Activated naive CD4-positive, alpha-beta T cell treated with anti-CD3 and anti-CD28 coated beads, Interleukin-2, amount 50 U/mL, for 72 hours (primary cell): ENCODE data around the gene NHLRC4. TPM values are rescaled to one million over a fixed set of nuclear protein-coding genes. Genes with fewer than 3 reads are reported as not detected.

ENCODE experiments used
- ATAC-seq, 2 donors: fragments of 150-1000 bp; cut with Tn5 transposase; 2 replicates each; pipeline ENCODE4 v1.10.0; 2021; ENCODE audit warnings: mild to moderate bottlenecking in 2 of 2, moderate library complexity in 2 of 2
- DNase-seq, 2 donors: peaks; one replicate each; pipeline ENCODE4 v3.0.0; 2021 to 2022; ENCODE audit warnings: low spot score in 2 of 2
- H3K27ac Mint-ChIP-seq, 2 donors: one replicate each; pipeline ENCODE4 v1.8.0; 2022; ENCODE audit warnings: mild to moderate bottlenecking in 2 of 2, mixed read lengths in 2 of 2
- H3K36me3 Mint-ChIP-seq, 2 donors: one replicate each; pipeline ENCODE4 v1.8.0; 2022; ENCODE audit warnings: mixed read lengths in 2 of 2
- H3K9me3 Mint-ChIP-seq, 2 donors: one replicate each; pipeline ENCODE4 v1.8.0; 2022; ENCODE audit warnings: mixed read lengths in 2 of 2
- total RNA-seq, 2 donors: library from RNA; stranded (reverse); gene quantifications; one replicate each; pipeline ENCODE4 v1.2.3, GENCODE V29; 2022

NHLRC4 gene
- total RNA-seq, 2 donors from 2014 or later = 0.59 to 1.8 TPM

DNA sequence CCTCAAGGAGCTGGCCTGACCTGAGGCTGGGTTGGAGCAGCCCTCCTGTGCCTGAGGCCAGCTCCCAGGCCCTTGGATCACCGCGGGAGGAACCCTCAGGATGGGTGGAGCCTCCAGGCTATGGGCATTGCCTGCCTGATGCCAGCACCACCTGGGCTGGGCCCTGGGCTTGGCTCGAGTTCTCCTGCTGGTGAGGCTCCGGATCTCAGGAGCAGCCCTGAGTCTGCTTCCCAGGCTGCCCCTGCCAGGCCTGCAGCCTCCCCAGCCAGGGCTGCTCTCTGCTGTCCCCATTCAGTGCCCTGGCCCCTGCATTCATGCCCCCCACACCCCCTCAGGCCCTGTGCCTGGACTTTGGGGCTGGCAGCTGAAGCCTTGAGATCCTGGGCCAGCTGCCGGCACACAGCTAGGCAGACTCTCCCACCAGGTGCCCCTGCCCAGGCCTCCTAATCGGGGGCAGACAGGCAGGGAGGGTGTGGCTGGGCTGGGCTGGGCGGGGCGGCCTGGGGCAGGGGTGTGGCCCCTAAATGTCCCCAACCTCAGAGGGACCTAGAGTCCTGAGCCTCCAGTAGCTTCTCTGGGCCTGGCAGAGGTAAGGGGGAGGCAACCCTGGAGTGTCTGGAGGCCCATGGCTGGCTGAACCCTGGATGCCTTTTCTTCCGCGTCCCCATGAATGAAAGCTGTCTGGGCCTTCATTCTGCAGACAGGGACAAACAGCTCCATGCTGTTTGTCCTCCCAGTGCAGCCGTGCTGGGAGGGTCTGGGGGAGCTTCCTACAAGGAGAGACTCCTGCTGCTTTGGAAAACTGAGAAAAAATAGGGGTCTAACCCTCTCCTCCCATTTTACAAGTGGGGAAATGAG lies 1.8 kb downstream of the NHLRC4 start:
- DNase-seq (no peak), ATAC-seq (no peak)
- Mint-ChIP-seq H3K27ac (peak overlapping the region; percentile 86 to 96), H3K36me3 (no peaks in the 10 kb centered on the region), H3K9me3 (no peaks in the 10 kb centered on the region)

DNA sequence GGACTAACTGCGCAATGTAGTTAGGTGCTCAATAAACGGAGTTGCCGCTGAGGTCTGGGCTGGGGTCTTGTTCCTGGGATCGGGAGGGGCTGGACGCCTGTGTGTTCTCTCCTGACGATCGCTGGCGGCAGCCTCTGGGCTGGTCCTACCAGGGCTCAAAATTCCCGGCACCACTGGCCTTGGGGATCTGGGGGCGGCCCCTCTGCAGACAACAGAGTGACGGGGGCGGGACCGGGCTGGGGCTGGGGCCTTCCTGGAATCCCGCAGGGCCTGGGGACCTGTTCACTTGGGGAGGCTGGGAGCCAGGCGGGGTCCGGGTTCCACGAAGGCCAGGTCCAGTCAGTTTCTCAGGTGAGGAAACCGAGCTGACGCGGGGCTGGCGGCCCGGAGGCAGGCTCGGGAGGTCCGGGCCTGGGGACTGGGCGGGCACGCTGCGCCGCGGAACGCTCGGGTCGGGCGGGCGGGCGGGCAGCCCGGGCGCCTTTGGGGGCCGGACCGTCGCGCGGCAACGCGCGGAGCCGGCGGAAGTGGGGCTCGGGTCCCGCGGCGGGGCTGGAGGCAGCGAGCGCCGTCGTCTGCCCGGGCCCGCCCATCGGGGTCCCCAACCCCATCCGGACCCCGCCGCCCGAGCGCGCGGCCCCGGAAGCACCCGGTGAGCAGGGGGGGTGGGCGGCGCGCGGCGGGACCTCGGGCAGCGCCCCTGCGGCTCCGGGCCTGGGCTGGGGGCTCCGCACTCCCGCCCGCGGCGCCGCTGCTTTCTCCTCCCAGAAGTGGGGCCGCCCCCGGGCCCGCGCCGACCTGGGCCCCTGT lies 2.8 kb downstream of the NHLRC4 start, which contains the start of gene PIGQ:
Gene PIGQ (plus strand): TSS at position 524 of the 810 bp plus-strand sequence. CDS start 4,107 bp downstream, outside the sequence.
- peak within 1 kb of the TSS; percentile 86 to 97 for H3K27ac Mint-ChIP-seq
- no peaks in the 10 kb centered on the region for H3K9me3 Mint-ChIP-seq
- H3K36me3 Mint-ChIP-seq = no peaks in the 10 kb centered on the region
- DNase-seq (peak; percentile 70 to 71), ATAC-seq (peak; percentile 65 to 81)

DNA sequence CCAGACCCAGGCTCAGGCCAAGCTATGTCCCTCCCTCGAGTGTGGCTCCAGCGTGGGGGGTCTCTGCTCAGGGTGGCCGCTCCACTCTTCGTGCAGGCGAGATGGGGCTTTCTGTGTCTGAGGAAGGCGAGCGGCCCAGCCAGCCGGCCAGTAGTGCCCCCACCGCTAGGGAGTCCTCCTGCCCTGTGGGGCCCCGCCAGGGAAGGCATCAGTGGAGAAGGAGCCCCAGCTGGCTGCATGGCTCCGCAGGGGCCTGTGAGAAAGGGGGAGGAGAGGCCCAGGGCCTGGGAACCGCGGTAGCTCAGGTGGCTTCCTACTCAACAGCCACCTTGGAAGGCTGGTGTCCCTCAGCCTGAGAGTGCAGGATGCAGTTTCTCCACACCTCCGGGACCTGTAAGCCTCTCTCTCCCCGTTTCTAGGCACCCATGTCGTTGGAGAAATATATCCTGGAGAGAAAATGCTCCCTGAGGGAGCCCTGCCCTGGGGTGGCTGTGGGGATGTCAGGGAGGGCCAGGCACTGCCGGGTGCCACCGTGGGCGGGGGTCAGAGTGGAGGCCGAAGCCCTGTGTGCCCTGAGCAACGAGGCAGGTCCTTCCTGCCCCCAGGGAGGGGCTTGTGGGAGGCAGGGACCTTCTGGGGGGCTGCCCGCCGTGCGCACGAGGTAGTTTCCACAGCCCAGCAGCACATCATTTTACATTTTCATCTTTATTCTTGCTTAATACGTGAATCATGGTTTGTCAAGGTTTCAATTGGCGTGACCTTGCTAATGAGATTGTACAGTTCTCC lies 6.3 kb downstream of the NHLRC4 start:
- ATAC-seq (no peak), DNase-seq (no peak)
- Mint-ChIP-seq H3K36me3 (no peaks in the 10 kb centered on the region), H3K9me3 (no peaks in the 10 kb centered on the region), H3K27ac (no peak overlapping the region)

DNA sequence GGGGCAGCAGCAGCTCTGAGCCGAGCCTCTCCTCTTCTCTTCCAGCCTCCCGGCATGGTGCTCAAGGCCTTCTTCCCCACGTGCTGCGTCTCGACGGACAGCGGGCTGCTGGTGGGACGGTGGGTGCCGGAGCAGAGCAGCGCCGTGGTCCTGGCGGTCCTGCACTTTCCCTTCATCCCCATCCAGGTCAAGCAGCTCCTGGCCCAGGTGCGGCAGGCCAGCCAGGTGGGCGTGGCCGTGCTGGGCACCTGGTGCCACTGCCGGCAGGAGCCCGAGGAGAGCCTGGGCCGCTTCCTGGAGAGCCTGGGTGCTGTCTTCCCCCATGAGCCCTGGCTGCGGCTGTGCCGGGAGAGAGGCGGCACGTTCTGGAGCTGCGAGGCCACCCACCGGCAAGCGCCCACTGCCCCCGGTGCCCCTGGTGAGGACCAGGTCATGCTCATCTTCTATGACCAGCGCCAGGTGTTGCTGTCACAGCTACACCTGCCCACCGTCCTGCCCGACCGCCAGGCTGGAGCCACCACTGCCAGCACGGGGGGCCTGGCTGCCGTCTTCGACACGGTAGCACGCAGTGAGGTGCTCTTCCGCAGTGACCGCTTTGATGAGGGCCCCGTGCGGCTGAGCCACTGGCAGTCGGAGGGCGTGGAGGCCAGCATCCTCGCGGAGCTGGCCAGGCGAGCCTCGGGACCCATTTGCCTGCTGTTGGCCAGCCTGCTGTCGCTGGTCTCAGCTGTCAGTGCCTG lies 7.4 kb downstream of the NHLRC4 start:
- no peak overlapping the region for H3K27ac Mint-ChIP-seq

DNA sequence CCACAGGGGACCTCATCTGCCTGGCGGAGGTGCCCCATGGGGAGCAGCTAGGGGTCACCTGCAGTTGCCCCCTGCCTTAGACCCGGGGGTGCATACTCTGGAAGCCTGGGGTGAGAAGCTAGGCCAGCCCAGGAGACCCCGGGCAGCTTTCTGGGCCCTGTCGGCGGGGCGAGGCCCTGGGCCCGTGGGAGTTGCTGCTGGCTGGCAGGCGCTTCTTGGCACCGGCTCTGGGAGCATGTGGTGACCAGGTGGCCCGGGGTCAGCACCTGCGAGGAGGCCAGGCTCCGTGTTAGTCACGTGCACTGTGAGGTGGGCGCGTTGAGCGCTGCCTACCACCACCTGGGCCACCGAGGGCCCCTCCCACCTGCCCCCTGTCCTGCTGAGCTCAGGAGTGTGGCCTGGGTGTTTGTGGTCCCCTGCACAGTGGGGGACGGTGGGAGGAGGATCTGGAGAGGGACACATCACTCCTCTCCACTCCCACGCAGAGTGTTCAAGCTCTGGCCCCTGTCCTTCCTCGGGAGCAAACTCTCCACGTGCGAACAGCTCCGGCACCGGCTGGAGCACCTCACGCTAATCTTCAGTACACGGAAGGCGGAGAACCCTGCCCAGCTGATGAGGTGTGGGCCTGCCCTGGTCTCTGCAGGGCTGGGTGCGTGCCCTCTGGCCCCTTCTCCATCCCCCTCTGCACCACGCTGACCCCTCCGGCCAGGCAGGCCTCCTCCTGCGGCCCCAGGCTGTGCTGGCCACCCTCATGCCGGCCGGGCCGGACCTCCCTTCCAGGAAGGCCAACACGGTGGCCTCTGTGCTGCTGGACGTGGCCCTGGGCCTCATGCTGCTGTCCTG lies 8.8 kb downstream of the NHLRC4 start:
- DNase-seq (no peak), ATAC-seq (no peak)
- Mint-ChIP-seq H3K27ac (no peak overlapping the region), H3K36me3 (no peaks in the 10 kb centered on the region), H3K9me3 (no peaks in the 10 kb centered on the region)

More for the DNA sequence above, 7.4 kb downstream of the NHLRC4 start:
- DNase-seq (no peak), ATAC-seq (no peak)
- Mint-ChIP-seq H3K36me3 (no peaks in the 10 kb centered on the region), H3K9me3 (no peaks in the 10 kb centered on the region)

DNA sequence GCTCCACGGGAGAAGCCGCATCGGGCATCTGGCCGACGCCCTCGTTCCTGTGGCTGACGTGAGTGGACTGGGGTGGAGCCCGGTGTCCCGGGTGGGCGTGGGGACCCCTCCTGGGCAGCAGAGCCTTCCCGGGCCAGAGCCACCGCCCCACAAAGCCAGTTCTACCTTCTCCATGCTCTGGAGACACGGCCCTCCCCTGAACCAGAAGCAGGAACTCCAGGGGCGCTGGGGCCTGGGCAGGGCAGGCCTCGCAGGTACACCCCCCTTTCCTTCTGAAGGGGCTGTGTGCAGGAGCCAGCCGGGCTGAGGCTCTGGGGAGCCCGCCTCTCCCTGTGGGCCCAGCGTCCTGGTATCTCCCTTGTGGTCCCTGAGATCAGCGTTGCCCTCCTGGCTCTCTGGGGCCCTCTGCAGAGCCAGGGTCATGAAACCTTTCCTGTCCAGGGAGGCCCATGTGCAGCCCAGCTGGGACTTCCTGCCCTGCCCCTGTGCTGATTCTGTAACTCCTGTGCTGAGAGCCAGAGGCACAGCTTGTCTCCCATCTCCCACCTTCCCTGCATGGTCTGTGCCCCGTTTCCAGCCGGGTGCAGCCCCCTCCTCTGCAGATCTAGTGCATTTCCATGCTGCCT lies 9.5 kb downstream of the NHLRC4 start:
- no peak for ATAC-seq
- H3K27ac Mint-ChIP-seq = no peak overlapping the region
- DNase-seq = no peak

DNA sequence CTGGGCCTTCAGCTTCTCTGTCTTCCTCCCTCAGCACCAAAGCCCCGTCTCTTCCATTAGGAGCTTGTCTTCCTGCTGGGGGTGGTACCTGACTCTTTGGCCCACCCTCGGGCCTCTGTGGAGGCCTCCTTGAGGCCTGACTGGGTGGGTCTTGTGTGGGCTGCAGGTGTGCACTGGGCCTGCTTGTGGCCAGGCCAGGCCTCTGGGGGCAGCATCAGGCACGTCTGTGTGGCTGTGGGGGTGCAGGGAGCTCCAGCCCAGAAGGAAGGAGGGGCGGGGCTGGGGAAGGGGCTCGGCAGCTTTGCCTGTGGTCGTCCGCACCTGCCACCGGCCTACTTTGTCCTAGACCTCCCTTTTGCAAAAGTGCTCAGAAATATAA lies 10.0 kb downstream of the NHLRC4 start:
- no peak for ATAC-seq
- no peaks in the 10 kb centered on the region for H3K9me3 Mint-ChIP-seq
- H3K36me3 Mint-ChIP-seq = no peaks in the 10 kb centered on the region
- H3K27ac Mint-ChIP-seq = no peak overlapping the region
- DNase-seq = no peak

More for the DNA sequence above, 9.5 kb downstream of the NHLRC4 start:
- H3K36me3 Mint-ChIP-seq = no peaks in the 10 kb centered on the region
- no peaks in the 10 kb centered on the region for H3K9me3 Mint-ChIP-seq

DNA sequence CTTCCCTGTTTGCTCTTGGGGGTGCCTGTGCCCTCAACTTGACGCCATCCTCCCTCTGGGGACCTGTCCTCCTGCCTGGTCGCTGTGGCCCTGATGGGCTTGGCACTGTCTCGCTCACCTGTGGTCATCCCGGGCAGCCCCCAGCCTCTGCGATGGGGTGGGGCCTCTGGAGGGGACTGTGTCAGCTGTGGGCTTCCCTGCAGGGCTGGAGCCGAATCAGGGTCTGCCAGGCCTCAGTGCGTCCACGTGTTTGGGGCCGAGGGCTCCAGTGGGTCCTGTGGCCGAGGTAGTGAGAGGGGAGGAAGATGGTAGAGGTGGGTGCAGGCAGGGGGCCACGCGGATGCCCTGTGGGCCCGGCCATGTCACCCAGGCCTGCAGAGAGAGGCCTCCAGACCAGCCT lies 11.0 kb downstream of the NHLRC4 start:
- DNase-seq (no peak), ATAC-seq (no peak)
- Mint-ChIP-seq H3K27ac (peak overlapping the region in 1 of 2 donors; percentile 50), H3K9me3 (no peaks in the 10 kb centered on the region), H3K36me3 (no peaks in the 10 kb centered on the region)

DNA sequence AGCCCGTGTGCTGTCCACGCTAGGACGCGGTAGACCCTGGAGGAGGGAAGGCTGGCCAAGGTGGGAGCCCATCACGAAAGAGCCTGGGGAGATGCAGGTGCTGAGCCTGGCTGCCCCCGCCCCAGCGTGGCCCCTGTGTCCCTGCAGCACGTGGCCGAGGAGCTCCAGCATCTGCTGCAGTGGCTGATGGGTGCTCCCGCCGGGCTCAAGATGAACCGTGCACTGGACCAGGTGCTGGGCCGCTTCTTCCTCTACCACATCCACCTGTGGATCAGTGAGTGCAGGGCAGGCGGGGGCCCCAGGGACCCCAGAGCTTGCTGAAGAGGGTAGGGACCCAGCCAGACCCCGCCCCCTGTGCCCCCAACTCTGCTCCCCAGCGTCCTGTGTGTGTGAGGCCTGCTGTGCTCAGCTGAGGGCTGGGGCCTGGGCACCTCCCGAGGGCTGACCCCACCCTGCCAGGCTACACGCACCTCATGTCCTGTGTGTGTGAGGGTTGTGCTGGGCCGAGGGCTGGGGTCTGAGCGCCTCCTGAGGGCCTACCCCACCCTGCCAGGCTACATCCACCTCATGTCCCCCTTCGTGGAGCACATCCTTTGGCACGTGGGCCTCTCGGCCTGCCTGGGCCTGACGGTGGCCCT lies 11.5 kb downstream of the NHLRC4 start:
- ATAC-seq = no peak

DNA sequence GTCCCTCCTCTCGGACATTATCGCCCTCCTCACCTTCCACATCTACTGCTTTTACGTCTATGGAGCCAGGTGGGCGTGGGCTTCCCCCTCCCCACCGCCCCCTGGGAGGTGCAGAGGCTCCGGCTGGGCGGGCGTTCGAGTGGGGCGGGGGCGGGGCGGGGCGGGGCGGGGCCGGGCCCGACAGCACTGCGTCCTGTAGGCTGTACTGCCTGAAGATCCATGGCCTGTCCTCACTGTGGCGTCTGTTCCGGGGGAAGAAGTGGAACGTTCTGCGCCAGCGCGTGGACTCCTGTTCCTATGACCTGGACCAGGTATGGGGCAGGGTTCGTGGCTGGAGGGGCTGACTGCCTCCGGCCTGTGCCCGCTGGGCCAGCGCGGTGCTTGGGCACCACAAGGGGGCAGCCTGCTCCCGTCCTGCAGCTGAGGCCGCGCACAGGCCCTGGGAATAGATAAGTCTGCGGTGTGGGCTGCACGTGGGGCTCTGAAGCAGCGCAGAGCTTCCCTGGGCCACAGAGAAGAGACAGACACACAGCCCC lies 12.1 kb downstream of the NHLRC4 start:
- Mint-ChIP-seq H3K36me3 (no peaks in the 10 kb centered on the region), H3K27ac (no peak overlapping the region), H3K9me3 (no peaks in the 10 kb centered on the region)
- peak; percentile 77 to 79 for DNase-seq
- ATAC-seq = peak; percentile 91 to 94

More for the DNA sequence above, 11.5 kb downstream of the NHLRC4 start:
- DNase-seq = no peak
- Mint-ChIP-seq H3K27ac (no peak overlapping the region), H3K36me3 (no peaks in the 10 kb centered on the region), H3K9me3 (no peaks in the 10 kb centered on the region)

DNA sequence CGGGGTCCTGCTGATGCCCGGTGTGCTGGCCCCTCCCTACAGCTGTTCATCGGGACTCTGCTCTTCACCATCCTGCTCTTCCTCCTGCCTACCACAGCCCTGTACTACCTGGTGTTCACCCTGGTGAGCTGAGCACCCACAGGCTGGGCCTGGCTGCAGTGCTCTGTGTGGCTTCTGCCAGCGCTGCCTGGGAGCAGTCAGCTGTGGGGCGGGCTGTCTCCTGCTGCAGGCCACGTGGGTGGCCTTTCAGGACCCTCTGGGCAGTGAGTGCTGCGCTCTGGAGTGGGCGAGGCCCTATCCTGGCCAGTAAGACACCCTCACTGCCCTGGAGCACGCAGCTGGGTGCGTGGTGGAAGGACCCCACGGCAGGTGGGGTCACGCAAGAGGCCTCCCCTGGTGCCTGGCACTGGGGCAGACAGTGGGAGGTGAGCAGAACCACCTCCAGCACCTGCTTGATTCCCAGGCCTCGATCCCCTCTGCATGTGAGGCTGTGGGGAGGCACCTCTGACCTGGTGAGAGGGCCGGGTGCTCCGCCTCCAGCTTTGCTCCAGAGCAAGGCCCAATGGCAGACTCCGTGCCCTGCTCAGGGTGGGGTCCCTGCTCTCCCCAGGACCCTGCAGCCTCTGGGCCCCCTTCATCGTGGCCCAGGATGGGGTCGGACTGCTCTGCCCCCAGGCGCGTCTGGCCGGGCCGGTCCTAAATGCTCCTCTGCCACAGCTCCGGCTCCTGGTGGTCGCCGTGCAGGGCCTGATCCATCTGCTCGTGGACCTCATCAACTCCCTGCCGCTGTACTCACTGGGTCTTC lies 13.5 kb downstream of the NHLRC4 start:
- no peak overlapping the region for H3K27ac Mint-ChIP-seq
- no peaks in the 10 kb centered on the region for H3K9me3 Mint-ChIP-seq
- no peak for DNase-seq
- no peak for ATAC-seq
- H3K36me3 Mint-ChIP-seq = no peaks in the 10 kb centered on the region

DNA sequence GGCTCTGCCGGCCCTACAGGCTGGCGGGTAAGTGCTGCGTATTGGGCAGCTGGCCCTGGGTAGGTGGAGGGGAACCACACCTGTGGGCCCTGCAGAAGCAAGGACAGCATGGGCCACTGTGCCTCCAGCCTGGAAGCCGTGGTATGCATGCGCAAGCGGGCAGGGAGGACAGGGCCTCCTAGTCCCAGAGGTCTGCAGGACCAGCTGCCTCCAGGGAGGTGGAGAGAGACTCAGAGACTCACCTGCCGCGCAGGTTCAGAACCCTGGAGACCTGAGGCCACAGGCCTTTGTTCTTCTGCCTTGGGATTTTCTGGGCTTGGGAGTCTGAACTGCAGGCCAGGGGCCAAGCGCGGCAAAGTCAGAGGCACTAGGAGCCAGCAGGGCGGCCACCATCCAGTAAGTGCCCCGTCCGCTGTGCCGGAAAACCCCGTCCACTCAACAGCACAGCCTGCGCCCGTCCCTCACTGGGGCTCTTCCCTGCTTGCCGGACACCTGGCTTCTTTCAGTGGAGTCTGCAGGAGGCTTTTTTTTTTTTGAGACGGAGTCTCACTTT lies 14.2 kb downstream of the NHLRC4 start:
- no peak overlapping the region for H3K27ac Mint-ChIP-seq
- DNase-seq (no peak), ATAC-seq (no peak)
- H3K9me3 Mint-ChIP-seq = no peaks in the 10 kb centered on the region
- H3K36me3 Mint-ChIP-seq = no peaks in the 10 kb centered on the region

DNA sequence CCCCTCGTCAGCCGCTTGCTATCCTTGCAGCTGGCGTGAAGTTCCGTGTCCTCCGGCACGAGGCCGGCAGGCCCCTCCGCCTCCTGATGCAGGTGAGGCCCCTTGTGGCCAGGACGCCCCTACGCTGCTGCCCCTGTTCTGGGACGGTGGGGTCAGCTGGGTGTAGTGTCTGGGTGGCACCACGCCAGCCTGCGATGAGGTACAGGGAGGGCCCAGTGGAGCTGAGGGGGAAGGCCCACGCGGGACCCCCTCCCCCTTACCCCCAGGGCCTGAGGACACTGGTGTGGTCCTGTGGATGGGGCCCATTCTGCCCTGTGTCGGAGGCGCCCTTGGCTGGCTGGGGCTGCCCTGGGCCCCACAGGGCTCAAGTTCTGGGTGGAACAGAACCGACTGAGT lies 15.4 kb downstream of the NHLRC4 start:
- Mint-ChIP-seq H3K36me3 (peaks cover 0 to under 1% of the 10 kb centered on the region in 2 donors), H3K27ac (no peak overlapping the region), H3K9me3 (no peaks in the 10 kb centered on the region)
- no peak for DNase-seq
- ATAC-seq = no peak
